Measurements from ENCODE around the gene DIPK1B.

Gene DIPK1B

DNA sequence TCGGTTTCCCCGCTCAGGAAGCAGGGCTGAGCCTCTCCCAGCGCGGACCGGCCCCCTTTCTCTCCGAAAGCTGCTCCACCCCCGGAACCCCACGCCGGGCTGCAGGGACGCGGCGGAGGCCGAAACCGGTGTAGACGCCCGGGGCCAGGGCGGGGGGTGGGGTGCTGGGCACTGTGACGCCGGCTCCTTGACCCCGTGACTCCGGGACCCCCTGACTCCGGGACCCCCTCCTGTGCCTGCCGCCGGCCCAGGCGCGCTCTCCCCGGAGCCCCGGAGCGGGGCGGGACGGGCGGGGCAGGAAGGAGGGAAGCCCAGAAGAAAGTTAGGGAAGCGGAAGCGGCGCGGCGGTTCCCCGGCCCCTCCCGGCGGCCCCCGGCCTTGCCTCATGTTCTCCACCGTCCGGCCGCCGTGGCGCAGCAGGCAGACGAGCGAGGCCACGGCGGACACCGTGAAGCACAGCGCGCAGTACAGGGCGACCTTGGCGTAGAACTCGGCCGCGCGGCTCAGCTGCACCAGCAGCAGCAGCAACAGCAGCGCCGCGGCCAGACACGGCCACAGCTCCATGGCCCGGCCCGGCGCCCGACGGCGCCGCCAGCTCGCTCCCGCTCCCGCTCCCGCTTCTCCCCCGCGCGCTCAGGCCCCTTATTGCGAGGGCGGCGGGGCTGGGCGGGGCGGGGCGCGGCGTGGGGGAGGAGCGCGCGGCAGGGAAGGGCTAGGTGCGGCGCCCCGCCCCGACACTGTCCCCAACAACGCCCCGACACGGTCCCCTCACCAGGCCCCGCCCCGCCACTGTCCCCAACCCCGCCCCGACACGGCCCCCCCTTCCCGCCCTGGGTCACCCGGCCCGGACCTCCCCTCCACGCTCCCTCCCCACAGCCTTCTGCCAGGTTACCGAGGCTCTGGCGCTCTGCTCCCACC is 25.3 kb upstream of the DIPK1B start, which contains the start of gene AGPAT2:
AGPAT2 (minus strand) TSS at position 664 of the 918 bp plus-strand sequence; CDS start at position 564, 100 bp downstream.
- DNase-seq (ENCODE audit: low read depth): no peak

GRCh38 chr9:136687721-136688223 is 24.6 kb upstream of the DIPK1B start:
- DNase-seq (ENCODE audit: low read depth): no peak

DNA sequence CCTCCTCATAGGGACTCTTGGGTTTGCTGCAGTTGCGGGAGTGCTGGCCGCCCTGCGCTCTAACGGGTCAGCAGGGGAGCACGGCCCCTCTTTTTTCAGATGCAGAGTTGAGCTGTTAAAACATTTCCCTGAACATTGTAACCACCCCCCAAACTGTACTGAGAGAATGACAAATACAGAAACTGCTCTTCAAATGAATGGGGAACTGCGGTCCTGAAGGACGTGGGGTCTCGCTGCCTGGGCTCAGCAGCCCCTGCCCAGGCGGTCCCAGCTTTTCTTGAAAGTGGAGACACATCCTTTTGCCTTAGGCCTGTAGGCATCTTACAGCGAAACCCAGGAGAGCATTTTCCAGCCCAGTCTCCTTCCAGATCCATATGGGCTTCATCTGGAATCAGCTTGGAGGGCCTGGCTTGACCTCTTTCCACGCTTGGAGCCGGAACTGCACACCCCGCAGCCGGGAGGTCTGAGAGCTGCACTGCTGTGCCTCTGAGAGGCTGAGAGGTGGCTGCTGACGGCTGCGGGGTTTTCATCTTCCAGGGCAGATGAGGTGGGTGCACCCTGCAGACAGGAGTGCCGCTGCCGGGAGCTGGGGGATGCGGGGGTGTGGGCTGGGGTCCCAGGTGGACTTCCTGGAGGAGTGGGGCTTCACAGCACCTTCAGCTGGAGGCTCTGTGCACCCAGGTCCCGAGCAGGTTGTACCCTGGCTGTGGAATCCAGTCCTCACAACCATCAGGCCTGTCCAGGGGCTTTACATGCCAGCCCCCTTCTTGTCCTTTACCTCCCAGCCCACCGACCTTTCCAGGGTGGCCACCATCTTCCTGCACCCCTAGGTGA is 23.9 kb upstream of the DIPK1B start:
- DNase-seq (ENCODE audit: low read depth): no peak

DNA sequence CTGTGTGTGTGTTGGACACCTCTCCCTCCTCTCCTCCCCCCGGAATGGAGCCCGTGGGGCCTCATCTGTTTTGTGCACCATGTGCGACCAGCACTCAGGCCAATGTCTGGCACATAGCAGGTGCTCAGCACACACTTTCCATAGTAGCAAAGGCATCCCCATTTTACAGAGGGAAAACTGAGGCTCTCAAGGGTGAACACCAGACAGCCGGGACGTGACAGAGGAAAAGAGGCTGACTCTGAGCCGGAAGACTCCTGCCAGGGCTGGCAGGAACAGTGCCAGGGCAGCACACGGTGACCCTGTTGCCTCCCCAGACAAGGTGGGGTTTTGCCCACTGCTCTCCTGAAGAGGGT is 23.3 kb upstream of the DIPK1B start:
- DNase-seq (ENCODE audit: low read depth): no peak

GRCh38 chr9:136690104-136690805 is 22.1 kb upstream of the DIPK1B start:
- DNase-seq (ENCODE audit: low read depth): no peak

DNA sequence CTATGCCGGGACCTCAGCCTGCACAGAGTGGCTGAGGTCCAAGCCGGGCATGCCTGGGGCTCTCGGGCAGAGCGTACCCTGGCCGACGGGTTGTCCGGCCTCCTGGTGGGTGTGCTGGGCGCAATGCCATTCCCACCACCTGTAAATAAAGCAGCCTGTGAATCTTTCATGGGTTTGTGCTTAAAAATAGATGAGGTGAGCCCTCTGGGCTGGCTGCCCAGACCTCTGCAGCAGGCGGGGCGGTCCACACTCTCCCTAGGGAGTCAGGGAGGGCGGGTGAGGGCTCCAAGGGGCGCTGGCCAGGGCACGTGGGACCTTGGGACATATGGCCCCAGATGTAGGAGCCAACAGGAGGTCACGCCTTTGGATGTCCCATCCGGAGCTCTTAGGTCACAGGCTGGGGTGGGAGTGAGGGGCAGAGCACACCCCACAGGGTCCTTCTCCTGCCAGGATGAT is 21.5 kb upstream of the DIPK1B start:
- no peak for DNase-seq (ENCODE audit: low read depth)

DNA sequence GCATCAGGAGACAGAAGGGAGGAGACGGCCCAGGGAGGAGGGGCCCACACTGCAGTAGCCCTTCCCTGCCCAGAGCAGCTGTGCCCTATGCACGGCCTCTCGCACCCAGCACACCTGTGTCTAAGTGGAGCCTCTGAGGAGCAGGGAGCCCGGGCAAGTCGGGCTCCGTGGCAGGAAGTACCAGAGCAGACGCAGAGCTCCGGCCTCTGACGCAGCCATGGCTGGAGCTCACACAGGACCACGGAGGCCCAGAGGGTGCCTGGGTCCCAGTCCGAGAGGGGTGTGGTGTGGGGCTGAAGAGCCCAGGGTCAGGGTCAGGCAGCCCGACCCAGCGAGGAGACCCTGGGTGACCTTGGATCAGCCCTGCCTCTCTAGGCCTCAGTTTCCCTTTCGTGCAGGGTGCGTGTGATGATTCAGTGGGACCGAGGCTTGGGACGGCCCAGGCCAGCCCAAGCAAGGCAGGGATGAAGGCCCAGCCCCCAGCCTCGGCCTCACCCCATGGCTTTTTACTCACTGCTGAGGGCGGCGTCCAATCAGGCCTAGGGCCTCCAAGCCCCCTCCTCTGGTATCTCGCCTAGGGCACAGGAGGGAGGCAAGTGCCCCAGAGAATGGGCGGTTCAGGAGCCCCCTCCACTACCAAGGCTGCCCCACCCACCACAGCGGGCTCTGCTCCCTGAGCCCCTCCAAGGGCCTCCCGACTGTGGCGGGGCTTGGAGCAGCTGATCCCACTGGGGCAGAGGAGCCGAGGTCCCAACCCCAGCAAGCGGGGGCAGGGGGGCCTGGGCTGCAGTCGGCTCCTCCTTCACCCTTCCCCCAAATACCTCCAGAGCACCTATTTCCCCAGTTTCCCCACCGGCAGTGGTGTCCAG is 20.8 kb upstream of the DIPK1B start:
- no peak for DNase-seq (ENCODE audit: low read depth)

- DNase-seq (ENCODE audit: low read depth): no peak
These were observed 19.9 kb upstream of the DIPK1B start for GRCh38 chr9:136692185-136693134.

- DNase-seq (ENCODE audit: low read depth): no peak
These were observed 19.3 kb upstream of the DIPK1B start for GRCh38 chr9:136693135-136693489.

DNA sequence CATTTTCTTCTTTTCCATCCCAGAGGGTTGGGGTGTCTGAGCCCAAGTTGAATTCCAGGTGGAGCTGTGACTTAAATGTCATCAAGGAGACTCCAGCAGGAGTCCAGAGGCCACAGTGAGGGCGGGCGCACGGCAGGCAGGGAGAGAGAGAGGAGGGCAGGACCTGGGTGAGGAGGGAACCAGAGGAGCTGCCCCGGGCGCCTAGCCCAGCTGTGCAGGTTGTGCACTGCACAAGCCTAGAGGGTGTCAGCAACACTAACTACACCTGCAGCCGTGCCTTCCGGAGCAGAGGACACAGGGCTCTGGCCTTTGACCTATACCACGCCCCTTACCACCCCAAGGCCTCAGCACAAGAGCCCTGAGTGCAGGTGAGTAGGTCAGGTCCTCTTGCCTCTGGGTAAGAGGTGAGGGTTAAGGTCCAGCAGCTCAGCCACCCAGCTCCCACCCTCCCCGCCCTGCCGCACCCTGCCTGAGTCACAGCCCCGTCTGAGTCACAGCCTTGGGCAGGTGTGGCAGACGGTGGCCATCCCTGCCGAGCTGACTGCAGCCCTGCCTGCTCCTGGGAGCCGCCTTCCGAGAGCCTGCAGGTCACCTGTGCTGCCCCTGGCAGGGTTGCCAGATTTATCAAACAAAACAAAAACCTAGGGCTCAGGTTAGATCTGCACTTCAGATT is 18.7 kb upstream of the DIPK1B start:
- no peak for DNase-seq (ENCODE audit: low read depth)

- peak; percentile 3 for DNase-seq (ENCODE audit: low read depth)
These were observed 18.1 kb upstream of the DIPK1B start for GRCh38 chr9:136694163-136694871.

DNA sequence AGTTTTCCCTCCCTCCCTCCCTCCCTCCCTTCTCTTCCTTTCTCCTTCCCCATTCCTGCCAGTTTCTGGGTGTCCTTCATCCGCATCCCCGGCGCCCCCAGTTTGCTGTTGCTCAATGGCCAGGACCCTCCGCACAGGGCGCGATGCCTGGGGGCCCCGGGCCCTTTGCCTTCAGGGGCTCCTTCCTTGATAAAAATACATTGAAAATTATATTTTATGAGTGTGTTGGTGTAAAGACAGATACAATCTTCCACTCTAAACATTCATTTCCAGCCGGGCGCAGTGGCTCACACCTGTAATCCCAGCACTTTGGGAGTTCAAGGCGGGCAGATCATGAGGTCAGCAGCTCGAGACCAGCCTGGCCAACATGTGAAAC is 17.5 kb upstream of the DIPK1B start:
- no peak for DNase-seq (ENCODE audit: low read depth)

DNA sequence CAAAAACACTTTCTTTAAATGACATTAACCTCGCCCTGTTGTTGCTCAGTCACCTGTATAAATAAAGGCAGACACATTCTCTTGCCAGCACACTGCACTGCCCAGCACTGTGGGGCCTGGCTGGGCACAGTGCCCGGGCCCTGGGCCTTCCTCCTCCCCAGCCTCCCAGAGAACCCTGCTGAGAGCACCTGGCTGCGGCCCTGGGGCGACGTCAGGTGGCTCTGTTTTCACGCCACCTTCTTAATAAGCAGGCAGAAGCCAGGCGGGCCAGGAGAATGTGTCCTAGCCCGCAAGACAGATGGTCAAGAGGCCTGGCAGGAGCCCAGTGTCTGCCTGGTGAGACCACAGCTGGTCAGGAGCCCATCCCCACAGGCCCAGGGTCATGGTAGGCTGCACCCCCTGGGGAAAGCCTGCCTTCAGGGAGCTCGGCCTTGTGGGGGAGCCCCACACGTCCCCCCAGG is 16.9 kb upstream of the DIPK1B start:
- no peak for DNase-seq (ENCODE audit: low read depth)

DNA sequence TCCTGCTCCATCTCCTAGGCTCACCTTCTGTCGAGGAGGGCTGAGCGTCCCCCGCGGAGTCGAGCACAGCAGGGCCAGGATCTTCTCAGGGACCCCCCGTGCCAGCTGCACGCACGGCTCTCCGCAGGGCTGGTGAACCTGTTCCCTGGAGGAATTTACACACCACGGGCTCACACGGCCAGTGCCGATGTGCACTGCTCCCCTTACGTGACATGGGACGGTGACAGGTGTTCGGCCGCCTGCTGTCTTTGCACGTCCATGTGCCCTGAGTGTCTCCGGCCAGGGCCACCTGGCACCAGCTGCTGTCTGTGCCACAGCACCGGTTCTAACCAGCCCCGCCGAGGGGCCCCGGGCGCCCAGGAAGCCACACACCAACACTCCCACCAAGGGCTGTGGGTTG is 16.4 kb upstream of the DIPK1B start:
- DNase-seq (ENCODE audit: low read depth): no peak

DNA sequence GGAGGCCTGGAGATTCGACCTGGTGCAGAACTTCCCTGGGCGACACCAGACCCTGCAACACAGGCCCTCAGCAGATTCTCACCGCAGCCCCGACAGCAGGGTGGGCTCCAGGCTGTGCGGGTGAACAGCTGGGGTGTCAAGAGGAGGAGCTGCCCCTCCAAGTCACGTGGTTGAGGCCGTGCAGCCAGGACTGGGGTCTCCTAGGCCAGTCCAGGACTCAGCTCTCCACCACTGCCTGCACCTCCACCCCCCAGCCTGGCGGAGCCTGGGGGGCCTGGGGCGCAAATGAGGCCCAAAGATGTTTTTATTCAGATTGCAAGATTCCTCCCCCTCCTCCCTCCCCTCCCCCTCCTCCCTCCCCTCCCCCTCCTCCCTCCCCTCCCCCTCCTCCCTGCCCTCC is 15.9 kb upstream of the DIPK1B start:
- DNase-seq (ENCODE audit: low read depth): no peak

DNA sequence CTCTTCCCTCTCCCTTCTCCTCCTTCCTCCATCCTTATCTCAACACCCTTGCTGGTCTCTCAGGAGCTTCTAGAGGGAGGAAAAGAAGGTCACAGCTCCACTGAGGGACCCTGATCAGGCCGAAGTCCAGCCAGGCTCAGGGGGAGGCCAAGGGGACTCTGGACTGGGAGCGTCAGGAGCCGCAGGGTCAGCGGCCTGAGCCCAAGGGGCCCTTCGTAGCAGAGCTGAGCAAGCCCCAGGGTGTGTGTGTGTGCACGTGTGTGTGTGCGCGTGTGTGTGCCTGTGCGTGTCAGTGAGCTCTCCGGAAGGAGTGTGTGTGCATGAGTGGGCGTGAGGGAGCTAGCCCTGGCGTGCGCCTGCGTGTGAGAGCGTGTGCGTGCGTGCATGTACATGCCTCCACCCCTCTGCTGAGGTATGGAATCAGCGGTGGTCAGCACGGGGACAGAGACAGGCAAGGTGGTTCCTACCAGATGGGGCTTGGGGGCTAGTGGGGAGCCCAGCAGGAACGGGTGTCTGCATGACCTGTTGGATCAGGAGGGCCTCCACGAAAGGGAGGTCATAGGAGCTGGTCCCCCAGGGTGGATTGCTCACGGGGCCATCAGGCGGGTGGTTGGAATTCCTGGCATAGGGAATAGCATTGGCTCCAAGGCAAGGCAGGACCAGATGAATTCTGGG is 15.1 kb upstream of the DIPK1B start:
- DNase-seq (ENCODE audit: low read depth): no peak

DNA sequence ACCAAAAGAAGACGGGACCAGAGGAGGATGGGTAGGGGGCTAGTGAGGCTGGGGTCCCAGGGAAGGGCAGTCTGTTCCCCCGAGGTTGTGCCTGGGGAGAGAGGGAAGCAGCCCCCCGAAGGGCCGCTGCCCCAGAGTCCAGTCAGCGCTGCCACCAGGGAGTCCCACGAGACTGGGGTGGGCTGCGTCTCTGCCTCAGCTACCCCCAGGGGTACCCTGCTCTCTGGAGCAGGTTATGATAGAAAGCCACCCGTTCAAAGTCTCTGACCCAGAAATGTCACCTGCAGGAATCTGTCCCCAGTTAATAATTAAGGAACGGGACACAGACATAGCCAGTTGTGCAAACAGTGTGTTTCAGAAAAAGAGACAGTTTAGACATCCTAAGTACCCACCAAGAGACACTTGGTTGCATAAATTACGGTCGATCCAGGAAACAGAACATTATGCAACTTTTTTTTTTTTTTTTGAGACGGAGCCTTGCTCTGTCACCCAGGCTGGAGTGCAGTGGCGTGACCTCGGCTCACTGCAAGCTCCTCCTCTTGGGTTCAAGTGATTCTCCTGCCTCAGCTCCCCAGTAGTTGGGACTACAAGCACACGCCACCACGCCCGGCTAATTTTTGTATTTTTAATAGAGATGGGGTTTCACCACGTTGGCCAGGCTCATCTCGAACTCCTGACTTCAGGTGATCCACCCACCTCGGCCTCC is 14.4 kb upstream of the DIPK1B start:
- no peak for DNase-seq (ENCODE audit: low read depth)

Measured in stromal cell of bone marrow (primary cell).